Non-pigmented ciliary epithelial cell (primary cell): Measurements from ENCODE around the gene TMEM150C.
"Not testable (repeated sequence)": the region's sequence is repeated elsewhere in the genome, so short reads cannot be mapped to it uniquely, and the experiment has no call there.

ENCODE experiments used
- DNase-seq: peaks from one replicate; pipeline ENCODE4 v3.0.0-alpha.2; 2010; ENCODE audit warnings: low read depth

Gene TMEM150C

GRCh38 chr4:82473621-82474164 lies 88.1 kb downstream of the TMEM150C start:
- DNase-seq, result no peak

- DNase-seq, result not testable (repeated sequence)
Observed at GRCh38 chr4:82473080-82473479, 88.7 kb downstream of the TMEM150C start.

DNA sequence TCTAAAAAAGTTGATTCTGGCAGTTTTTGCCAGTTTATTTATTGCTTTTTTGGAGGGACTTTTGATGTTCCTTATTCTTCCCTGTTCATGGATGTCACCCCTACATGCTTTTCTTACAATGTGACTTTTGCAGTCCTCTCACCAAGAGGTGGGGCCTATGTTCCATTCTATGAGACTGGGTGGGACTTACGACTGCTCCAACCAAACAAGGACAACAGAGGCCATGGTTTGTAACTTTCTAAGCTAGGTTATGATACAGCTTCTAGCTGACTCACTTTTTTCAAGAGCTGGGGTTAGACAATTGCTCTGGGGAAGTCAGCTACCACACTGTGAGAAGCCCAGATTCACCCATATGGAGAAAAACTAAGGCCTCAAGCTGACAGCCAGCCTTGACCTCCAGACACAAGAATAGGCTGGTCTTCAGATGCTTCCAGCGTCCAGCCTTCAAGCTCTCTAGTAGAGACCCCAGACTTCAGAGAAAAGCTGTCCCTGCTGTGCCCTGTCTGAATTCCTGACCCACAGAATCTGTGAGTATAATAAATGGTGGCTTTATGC lies 91.9 kb downstream of the TMEM150C start:
- DNase-seq, result peak; percentile 47

DNA sequence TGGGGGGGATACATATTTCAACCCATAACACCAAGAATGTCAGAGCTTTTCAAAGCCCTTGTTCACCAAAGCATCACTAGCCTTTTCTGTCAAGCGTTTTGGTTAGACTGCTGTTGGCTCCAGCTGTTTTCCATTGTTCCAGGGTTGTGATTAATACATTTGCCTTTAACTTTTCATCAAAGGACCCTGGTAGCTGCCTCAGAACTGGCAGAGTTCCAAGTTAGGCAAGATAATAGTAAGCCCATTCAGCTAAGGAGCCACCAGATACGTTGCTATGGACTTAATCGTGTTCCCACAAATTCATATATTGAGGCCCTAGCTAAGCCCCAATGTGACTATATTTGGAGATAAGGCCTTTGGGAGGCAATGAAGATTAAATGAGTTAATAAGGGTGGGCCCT lies 94.3 kb downstream of the TMEM150C start:
- no peak for DNase-seq

- no peak for DNase-seq
Observed at GRCh38 chr4:82463221-82463620, 98.6 kb downstream of the TMEM150C start.

DNA sequence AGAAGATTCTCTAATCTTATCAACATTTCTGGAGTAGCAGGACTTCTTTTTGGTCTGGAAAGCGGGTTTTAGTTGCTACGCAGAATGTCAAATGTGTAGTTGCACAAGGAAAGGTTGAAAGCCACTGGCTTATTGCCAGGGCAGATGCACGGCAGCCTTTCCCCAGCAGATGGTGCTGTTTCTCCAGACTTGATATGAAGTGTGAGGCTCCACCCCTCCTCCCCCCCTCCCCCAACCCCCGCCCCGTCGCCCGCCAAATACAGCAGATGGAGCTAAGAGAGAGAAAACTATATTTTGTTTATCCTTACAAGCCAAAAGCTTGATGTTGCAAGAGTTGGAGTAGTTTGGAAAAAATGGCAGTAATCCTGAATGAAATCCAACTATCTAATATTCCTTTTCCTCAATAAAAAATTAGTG lies 99.4 kb downstream of the TMEM150C start:
- peak; percentile 48 for DNase-seq

DNA sequence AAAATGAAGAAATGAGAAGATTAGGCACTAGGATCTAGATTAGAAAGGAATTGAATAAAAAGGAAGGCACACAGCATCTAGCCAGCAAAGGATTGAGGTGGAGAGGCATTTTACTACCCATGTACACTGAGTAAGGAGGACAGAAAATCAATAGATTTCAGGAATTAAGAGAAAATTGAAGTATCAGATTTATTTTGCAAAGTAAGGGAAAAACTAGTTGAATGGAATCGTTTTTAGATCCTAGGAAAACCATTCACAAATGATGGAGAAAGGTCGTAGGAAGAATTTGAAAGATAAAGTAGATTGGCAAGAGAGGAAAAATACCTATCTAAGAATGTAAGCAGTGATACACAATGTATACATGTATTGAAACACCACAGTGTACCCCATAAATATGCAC lies 100.1 kb downstream of the TMEM150C start:
- no peak for DNase-seq

- no peak for DNase-seq
Observed at GRCh38 chr4:82458729-82459128, 103.1 kb downstream of the TMEM150C start.

GRCh38 chr4:82457266-82457665 lies 104.5 kb downstream of the TMEM150C start:
- DNase-seq, result no peak

- DNase-seq, result no peak
Observed at GRCh38 chr4:82452026-82452425, 109.8 kb downstream of the TMEM150C start.

DNA sequence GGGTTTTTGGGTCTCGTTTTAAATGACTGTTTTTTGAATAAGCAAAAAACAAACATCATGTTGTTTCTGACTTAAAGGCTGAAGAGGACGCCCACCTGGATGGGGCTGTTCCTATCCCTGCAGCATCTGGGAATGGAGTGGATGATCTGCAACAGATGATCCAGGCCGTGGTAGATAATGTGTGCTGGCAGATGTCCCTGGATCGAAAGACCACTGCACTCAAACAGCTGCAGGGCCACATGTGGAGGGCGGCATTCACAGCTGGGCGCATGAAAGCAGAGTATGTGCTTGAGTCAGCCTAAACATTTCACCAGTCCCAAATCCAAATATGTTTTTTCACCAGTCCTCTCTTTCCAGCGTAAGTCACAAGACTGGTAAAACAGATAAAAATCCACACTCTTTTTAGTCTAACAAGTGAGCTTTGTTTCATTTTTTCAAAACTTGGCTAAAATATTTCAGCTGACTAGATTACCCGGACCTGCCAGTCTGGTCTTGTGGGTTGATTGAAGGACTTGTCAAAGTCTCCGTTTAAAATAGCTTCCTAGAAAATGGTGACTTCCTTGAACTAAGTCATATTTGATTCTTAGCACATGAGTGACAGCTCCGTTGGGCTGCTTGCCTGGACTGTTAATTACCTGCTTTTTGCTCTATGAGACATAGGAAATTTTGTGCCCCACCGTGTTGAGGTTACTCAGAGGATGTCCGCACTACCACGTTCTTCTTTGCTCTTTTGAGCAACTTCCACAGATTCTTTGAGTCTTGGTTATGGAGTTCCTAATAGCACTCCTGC lies 110.6 kb downstream of the TMEM150C start:
- no peak for DNase-seq

DNA sequence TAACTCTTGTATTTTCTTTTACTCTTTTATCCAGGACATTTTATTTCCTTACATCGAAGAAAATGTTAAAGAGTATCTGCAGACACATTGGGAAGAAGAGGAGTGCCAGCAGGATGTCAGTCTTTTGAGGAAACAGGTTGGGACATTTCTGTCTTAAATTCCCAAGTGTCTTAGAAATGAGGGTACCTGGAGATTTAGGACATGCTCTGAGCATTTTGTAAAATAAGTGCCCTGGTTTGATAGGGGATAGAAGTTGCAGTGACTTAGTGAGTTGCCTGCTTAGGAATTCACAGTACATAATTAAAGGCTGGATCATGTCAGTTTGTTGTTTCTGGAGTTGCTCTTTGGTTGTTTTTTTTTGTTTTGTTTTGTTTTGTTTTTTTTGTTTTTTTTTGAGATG lies 113.9 kb downstream of the TMEM150C start:
- DNase-seq, result no peak

DNA sequence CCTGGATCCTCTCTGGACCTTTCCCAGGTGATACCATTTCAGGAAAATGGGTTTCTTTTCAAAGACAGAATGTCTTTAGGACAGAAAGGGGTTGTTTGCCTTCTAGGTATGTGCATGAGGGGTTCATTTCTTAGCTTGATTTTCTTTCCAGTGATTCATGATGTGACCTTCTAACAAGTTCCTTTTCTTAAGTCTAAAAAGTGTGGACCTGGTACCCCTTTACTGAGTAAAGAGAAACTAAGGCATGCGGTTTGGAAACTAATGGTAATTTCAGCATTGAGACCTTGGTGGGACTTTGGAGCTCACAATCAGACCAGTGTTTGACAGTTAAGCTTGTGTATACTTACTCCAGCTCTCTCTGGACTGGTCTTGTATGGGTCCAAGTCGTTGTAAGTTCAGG lies 122.7 kb downstream of the TMEM150C start:
- DNase-seq, result no peak

- no peak for DNase-seq
Observed at GRCh38 chr4:82437285-82438005, 124.3 kb downstream of the TMEM150C start.

GRCh38 chr4:82436780-82437179 lies 125.0 kb downstream of the TMEM150C start:
- no peak for DNase-seq

- no peak for DNase-seq
Observed at GRCh38 chr4:82436130-82436529, 125.7 kb downstream of the TMEM150C start.

DNA sequence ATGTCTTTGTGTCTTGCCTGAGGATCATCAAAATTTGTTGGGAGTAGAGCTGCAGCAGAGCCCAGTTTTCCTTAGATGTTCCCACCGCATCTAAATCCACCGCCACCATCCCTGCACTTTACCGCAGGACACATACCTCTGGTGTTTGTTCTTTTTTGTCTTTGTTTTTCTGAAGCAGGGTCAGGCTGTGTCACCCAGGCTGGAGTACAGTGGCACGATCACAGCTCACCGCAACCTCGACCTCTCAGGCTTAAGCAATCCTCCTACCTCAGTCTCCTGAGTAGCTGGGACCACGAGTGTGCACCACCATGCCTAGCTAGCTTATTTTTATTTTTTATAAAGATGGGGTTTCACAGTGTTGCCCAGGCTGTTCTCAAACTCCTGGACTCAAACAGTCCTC lies 126.8 kb downstream of the TMEM150C start:
- no peak for DNase-seq

- DNase-seq, result no peak
Observed at GRCh38 chr4:82433791-82434190, 128.0 kb downstream of the TMEM150C start.
